GM21423 (cell line): ENCODE measurements around the gene NXPE4.
"Not testable (repeated sequence)": the region's sequence is repeated elsewhere in the genome, so short reads cannot be mapped to it uniquely, and the experiment has no call there.

ENCODE experiments used
- ATAC-seq: cut with Tn5 transposase; IDR thresholded peaks from one replicate; pipeline ENCODE4 v1.9.1; 2021; ENCODE audit warnings: mild to moderate bottlenecking, moderate library complexity; ENCODE audit not compliant: unreplicated experiment

NXPE4 gene

GRCh38 chr11:114595571-114595970, at the start of gene NXPE4:
TSS of gene NXPE4 (minus strand) at chr11:114595786. CDS start at chr11:114594759, 1,027 bp downstream.
- ATAC-seq: no peak

- ATAC-seq: not testable (repeated sequence)
Measured at GRCh38 chr11:114639440-114639839, 43.9 kb upstream of the NXPE4 start.

- ATAC-seq: not testable (repeated sequence)
Measured at GRCh38 chr11:114631445-114631965, 35.9 kb upstream of the NXPE4 start.

GRCh38 chr11:114625294-114625693, 29.7 kb upstream of the NXPE4 start:
- ATAC-seq: no peak

GRCh38 chr11:114624455-114625207, 29.0 kb upstream of the NXPE4 start:
- no peak for ATAC-seq

- no peak for ATAC-seq
Measured at GRCh38 chr11:114623720-114624119, 28.1 kb upstream of the NXPE4 start.

GRCh38 chr11:114622858-114623257, 27.3 kb upstream of the NXPE4 start:
- ATAC-seq: no peak

GRCh38 chr11:114621950-114622809, 26.6 kb upstream of the NXPE4 start:
- ATAC-seq: no peak

- ATAC-seq: no peak
Measured at GRCh38 chr11:114621072-114621471, 25.5 kb upstream of the NXPE4 start.

- no peak for ATAC-seq
Measured at GRCh38 chr11:114619659-114620173, 24.1 kb upstream of the NXPE4 start.

- no peak for ATAC-seq
Measured at GRCh38 chr11:114618139-114618538, 22.6 kb upstream of the NXPE4 start.

GRCh38 chr11:114617157-114618124, 21.9 kb upstream of the NXPE4 start:
- ATAC-seq: no peak

- ATAC-seq: no peak
Measured at GRCh38 chr11:114616516-114616915, 20.9 kb upstream of the NXPE4 start.

GRCh38 chr11:114615448-114616361, 20.1 kb upstream of the NXPE4 start:
- no peak for ATAC-seq

GRCh38 chr11:114614127-114614720, 18.6 kb upstream of the NXPE4 start:
- ATAC-seq: no peak

- not testable (repeated sequence) for ATAC-seq
Measured at GRCh38 chr11:114613094-114613493, 17.5 kb upstream of the NXPE4 start.

GRCh38 chr11:114612686-114613085, 17.1 kb upstream of the NXPE4 start:
- ATAC-seq: no peak

- not testable (repeated sequence) for ATAC-seq
Measured at GRCh38 chr11:114612199-114612598, 16.6 kb upstream of the NXPE4 start.
